Measurements from ENCODE around the gene FOXR2.

FOXR2 gene

DNA sequence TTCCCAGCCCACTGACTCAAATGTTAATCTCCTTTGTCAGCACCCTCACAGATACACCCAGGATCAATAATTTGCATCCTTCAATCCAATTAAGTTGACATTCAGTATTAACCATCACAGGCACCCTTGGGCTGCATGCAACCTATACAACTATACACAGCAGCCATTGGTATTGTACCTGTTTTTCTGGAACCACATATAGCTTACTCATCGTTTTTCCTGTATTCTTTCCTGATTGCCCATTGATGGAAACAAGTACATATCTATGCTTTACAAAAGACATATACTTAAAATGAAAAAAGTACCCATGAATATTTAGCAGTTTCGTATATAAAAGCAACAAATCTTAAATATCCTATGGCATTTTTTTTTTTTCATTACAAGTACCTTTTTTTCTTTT, 3.7 kb upstream of the FOXR2 start:
- no peak overlapping the region for H3K4me3 Mint-ChIP-seq
- H3K4me1 Mint-ChIP-seq = no peaks in the 10 kb centered on the region
- DNase-seq = no peak
- H3K27me3 Mint-ChIP-seq (ENCODE audit: low read depth, poor library complexity) = peaks cover 2% of the 10 kb centered on the region
- H3K36me3 Mint-ChIP-seq (ENCODE audit: low read depth) = no peaks in the 10 kb centered on the region
- H3K9me3 Mint-ChIP-seq = peaks cover 87% of the 10 kb centered on the region
- TF ChIP-seq, protein P1, sequence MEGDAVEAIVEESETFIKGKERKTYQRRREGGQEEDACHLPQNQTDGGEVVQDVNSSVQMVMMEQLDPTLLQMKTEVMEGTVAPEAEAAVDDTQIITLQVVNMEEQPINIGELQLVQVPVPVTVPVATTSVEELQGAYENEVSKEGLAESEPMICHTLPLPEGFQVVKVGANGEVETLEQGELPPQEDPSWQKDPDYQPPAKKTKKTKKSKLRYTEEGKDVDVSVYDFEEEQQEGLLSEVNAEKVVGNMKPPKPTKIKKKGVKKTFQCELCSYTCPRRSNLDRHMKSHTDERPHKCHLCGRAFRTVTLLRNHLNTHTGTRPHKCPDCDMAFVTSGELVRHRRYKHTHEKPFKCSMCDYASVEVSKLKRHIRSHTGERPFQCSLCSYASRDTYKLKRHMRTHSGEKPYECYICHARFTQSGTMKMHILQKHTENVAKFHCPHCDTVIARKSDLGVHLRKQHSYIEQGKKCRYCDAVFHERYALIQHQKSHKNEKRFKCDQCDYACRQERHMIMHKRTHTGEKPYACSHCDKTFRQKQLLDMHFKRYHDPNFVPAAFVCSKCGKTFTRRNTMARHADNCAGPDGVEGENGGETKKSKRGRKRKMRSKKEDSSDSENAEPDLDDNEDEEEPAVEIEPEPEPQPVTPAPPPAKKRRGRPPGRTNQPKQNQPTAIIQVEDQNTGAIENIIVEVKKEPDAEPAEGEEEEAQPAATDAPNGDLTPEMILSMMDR (IDR thresholded peaks at IDR 0.05) = no peak
- no peak overlapping the region for H3K27ac Mint-ChIP-seq

DNA sequence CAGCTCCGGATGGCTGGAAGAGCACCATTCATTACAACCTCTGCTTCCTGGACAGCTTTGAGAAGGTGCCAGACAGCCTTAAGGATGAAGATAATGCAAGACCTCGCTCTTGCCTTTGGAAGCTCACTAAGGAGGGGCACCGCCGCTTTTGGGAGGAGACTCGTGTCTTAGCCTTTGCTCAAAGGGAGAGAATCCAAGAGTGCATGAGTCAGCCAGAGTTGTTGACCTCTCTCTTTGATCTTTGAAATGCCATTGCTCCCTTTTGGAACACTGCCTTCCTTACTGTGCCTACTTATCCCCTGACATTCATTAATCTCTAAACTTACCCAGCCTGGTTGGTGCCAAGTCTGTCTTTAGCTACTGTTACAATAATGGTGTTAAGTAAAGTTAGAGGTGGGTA, 1.2 kb downstream of the FOXR2 start:
- TF ChIP-seq, protein P1 (IDR thresholded peaks at IDR 0.05) = no peak
- Mint-ChIP-seq H3K27me3 (ENCODE audit: low read depth, poor library complexity) (peaks cover 2% of the 10 kb centered on the region), H3K9me3 (peaks cover 73% of the 10 kb centered on the region), H3K36me3 (ENCODE audit: low read depth) (no peaks in the 10 kb centered on the region), H3K4me3 (no peak overlapping the region), H3K27ac (no peak overlapping the region), H3K4me1 (no peaks in the 10 kb centered on the region)
- DNase-seq = no peak

DNA sequence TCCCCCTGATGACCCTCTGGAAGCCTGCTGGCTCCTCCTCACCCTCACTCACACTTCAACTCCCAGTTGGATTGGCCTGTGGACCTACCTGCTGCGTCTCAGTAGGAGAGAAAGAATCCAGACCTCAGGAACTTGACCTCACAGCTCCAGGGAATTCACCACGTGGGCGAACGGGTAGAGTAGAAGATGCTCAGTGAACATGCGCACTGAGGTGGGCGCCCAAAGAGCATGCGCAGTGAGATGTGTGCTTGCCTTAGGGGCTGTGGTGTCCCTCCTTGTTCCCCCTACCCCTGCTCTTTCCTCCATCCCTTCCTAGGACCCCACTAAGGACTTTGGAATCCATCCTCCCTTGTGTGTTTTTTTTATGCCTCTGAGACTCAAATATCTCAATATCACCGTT, 12.9 kb downstream of the FOXR2 start:
- H3K27me3 Mint-ChIP-seq (ENCODE audit: low read depth, poor library complexity) = peaks cover 2% of the 10 kb centered on the region
- H3K36me3 Mint-ChIP-seq (ENCODE audit: low read depth) = no peaks in the 10 kb centered on the region
- no peak overlapping the region for H3K27ac Mint-ChIP-seq
- H3K4me3 Mint-ChIP-seq = no peak overlapping the region
- H3K9me3 Mint-ChIP-seq = peaks cover 53% of the 10 kb centered on the region
- TF ChIP-seq, protein P1 (IDR thresholded peaks at IDR 0.05) = no peak
- no peak for DNase-seq
- no peaks in the 10 kb centered on the region for H3K4me1 Mint-ChIP-seq

DNA sequence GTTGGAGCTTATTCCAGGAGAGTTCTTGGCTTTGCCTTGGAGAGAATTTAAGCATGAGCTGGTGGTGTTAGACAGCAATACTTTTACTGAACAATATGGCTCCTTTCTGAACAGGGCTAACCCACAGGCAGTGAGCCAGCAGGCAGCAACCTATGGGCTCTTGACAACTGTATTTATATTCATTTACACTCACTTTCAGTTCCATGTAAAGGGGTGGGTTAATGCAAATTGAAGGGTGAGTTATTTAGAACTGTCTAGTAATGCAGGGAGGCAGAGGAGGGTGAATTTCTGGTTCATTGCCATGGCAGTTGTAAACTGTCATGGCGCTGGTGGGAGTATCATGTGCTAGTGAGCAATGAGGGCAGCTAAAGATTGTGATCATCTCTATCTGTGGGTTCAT, 15.7 kb downstream of the FOXR2 start:
- TF ChIP-seq, protein P1 (IDR thresholded peaks at IDR 0.05) = no peak
- H3K36me3 Mint-ChIP-seq (ENCODE audit: low read depth) = no peaks in the 10 kb centered on the region
- H3K27me3 Mint-ChIP-seq (ENCODE audit: low read depth, poor library complexity) = peaks cover 2% of the 10 kb centered on the region
- no peak for DNase-seq
- no peak overlapping the region for H3K27ac Mint-ChIP-seq
- no peaks in the 10 kb centered on the region for H3K4me1 Mint-ChIP-seq
- peaks cover 56% of the 10 kb centered on the region for H3K9me3 Mint-ChIP-seq
- H3K4me3 Mint-ChIP-seq = no peak overlapping the region

DNA sequence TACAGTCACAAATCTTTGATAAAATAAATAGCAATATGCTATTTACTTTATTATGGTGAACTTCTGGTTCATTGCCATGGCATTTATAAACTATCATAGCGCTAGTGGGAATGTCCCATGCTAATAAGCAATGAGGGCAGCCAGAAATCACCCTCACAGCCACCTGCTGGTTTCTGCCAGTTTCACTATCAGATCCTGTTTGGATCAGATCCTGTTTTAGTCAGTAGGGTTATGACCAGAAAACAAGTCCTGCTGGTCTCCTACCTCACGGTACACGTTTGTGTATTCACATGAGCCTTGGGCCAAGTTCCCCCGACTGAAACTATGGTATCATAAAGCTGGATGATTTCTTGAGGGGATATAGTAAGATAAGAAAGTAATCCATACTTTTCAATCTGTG, 17.7 kb downstream of the FOXR2 start:
- no peak overlapping the region for H3K27ac Mint-ChIP-seq
- peaks cover 2% of the 10 kb centered on the region for H3K27me3 Mint-ChIP-seq (ENCODE audit: low read depth, poor library complexity)
- no peak for DNase-seq
- H3K4me3 Mint-ChIP-seq = no peak overlapping the region
- H3K9me3 Mint-ChIP-seq = peaks cover 57% of the 10 kb centered on the region
- H3K4me1 Mint-ChIP-seq = no peaks in the 10 kb centered on the region
- no peaks in the 10 kb centered on the region for H3K36me3 Mint-ChIP-seq (ENCODE audit: low read depth)
- TF ChIP-seq, protein P1 (IDR thresholded peaks at IDR 0.05) = no peak

DNA sequence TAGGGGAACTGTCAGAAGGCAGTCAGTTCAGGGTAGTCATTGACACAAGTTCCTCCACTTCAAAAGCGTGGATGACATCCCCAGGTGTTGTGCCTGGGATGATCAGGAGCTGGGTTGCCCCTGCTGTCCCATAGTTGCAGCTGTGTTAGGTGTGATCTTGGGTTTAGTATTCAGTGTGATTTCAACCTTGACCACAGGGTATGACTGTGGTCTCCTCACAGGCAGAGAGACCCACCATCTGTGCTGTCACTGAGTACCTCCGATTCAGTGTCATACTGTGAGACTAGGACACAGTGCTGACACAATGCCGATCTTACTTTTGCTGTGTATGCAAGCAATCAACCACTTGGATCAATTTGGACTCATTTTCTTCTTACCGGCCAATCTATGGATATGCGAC, 25.2 kb downstream of the FOXR2 start:
- TF ChIP-seq, protein P1 (IDR thresholded peaks at IDR 0.05) = no peak
- Mint-ChIP-seq H3K9me3 (peaks cover 82% of the 10 kb centered on the region), H3K4me1 (no peaks in the 10 kb centered on the region), H3K36me3 (ENCODE audit: low read depth) (no peaks in the 10 kb centered on the region), H3K27me3 (ENCODE audit: low read depth, poor library complexity) (no peaks in the 10 kb centered on the region), H3K4me3 (no peak overlapping the region), H3K27ac (no peak overlapping the region)
- DNase-seq = no peak

Measured in nephron progenitor cell (in vitro differentiated cells).